ENCODE data around the gene CCDC87. TPM values are rescaled to one million over a fixed set of nuclear protein-coding genes. Genes with fewer than 3 reads are reported as not detected.
A peak's percentile ranks its signal among the peaks of the same experiment; 100 is the strongest.

CCDC87 gene
- total and polyA plus RNA-seq, 2 donors (not counting 3 experiments of a cell fraction or from before 2014, with no cell fraction given) = 0.06 to 0.22 TPM

GRCh38 chr11:66593650-66594049, 787 bp upstream of the CCDC87 start:
- DNase-seq (ENCODE audit: low read depth, low spot score) = no peak
- H3K4me3 ChIP-seq (replicated peaks in 1 of 3; ENCODE audit: insufficient read depth in 1 of 3, low read depth in 1 of 3, low read length in 3 of 3) = peak overlapping the region in 2 of 3 experiments; percentile 60 to 63
- H3K9me1 ChIP-seq (replicated peaks; ENCODE audit: control insufficient read depth, extremely low read depth, insufficient read depth, low read length) = no peaks in the 10 kb centered on the region
- intact Hi-C loops (cut with micrococcal nuclease) (loop anchor here (1.0 to 5.0 kb wide), 4 partner anchors 23 to 84 kb away; partner anchors contain the start of genes RBM14, RBM4 and RBM4B), dilution Hi-C loops (cut with MboI; ENCODE audit: extremely low pct_ligation_motif_present, low sequenced_read_pairs) (no loop called here)
- no peak for TF ChIP-seq CTCF (IDR thresholded peaks at IDR 0.05; ENCODE audit: extremely low read depth in 1 of 2, insufficient read depth in 1 of 2, low read depth in 1 of 2, low read length in 2 of 2)
- peaks cover 5% of the 10 kb centered on the region for H3K4me1 ChIP-seq (ENCODE audit: control insufficient read depth, extremely low read depth, insufficient read depth, low read length)
- H3K27ac ChIP-seq (ENCODE audit: insufficient read depth, low read depth, low read length) = no peak overlapping the region
- peak overlapping the region; percentile 65 for H3K4me2 ChIP-seq (ENCODE audit: insufficient read depth, low read length)
- no peak for FAIRE-seq
- peaks cover 0 to 2% of the 10 kb centered on the region in 2 experiments for H3K27me3 ChIP-seq (ENCODE audit: control insufficient read depth in 2 of 2, insufficient read depth in 2 of 2, low read length in 2 of 2)
- ChIA-PET CTCF (no interaction called here), POLR2A (interaction anchor here (0.6 kb wide), 1 partner anchor 127 kb away, joined by 4 read pairs; no protein-coding TSS in a partner anchor)
- H4K20me1 ChIP-seq (replicated peaks; ENCODE audit: control insufficient read depth, extremely low read depth, insufficient read depth, low read length) = no peaks in the 10 kb centered on the region
- H3K9me3 ChIP-seq (replicated peaks; ENCODE audit: control insufficient read depth, insufficient read depth, low read length) = no peaks in the 10 kb centered on the region
- H3K79me2 ChIP-seq (ENCODE audit: control insufficient read depth, insufficient read depth, low read length) = no peaks in the 10 kb centered on the region
- H3K9ac ChIP-seq (replicated peaks; ENCODE audit: extremely low read depth, insufficient read depth, low read length) = peak overlapping the region; percentile 59
- BruUV-seq (replicated peaks) = TSS peak; percentile 42
- no peaks in the 10 kb centered on the region for H3K36me3 ChIP-seq (ENCODE audit: control insufficient read depth in 2 of 2, extremely low read depth in 1 of 2, insufficient read depth in 2 of 2, low read length in 2 of 2)
- H2AFZ ChIP-seq (ENCODE audit: low read depth, low read length) = peak overlapping the region; percentile 83

- H3K4me3 ChIP-seq (replicated peaks in 1 of 3; ENCODE audit: insufficient read depth in 1 of 3, low read depth in 1 of 3, low read length in 3 of 3) = peak overlapping the region; percentile 22 to 63 (median 60)
- peak overlapping the region; percentile 59 for H3K9ac ChIP-seq (replicated peaks; ENCODE audit: extremely low read depth, insufficient read depth, low read length)
- H3K27ac ChIP-seq (ENCODE audit: insufficient read depth, low read depth, low read length) = no peak overlapping the region
- BruUV-seq (replicated peaks) = no TSS peak
- peak overlapping the region; percentile 65 for H3K4me2 ChIP-seq (ENCODE audit: insufficient read depth, low read length)
- dilution Hi-C loops (cut with MboI; ENCODE audit: extremely low pct_ligation_motif_present, low sequenced_read_pairs) (no loop called here), intact Hi-C loops (cut with micrococcal nuclease) (loop anchor here (1.0 to 5.0 kb wide), 4 partner anchors 23 to 84 kb away; partner anchors contain the start of genes RBM14, RBM4 and RBM4B)
- peak; percentile 38 for FAIRE-seq
- no peaks in the 10 kb centered on the region for H3K9me3 ChIP-seq (replicated peaks; ENCODE audit: control insufficient read depth, insufficient read depth, low read length)
- H4K20me1 ChIP-seq (replicated peaks; ENCODE audit: control insufficient read depth, extremely low read depth, insufficient read depth, low read length) = no peaks in the 10 kb centered on the region
- TF ChIP-seq CTCF (IDR thresholded peaks at IDR 0.05; ENCODE audit: extremely low read depth in 1 of 2, insufficient read depth in 1 of 2, low read depth in 1 of 2, low read length in 2 of 2) (no peak), POLR2AphosphoS5 (IDR thresholded peaks at IDR 0.05; ENCODE audit: insufficient read depth, low read depth, low read length) (no peak), GATA2 (IDR thresholded peaks at IDR 0.05; ENCODE audit: insufficient read depth, insufficient read length, low read depth, low read length) (no peak), MYC (IDR thresholded peaks at IDR 0.05; ENCODE audit: low read depth, low read length) (no peak), FOS (IDR thresholded peaks at IDR 0.05; ENCODE audit: borderline replicate concordance, insufficient read depth, low read length) (no peak), EZH2 (IDR thresholded peaks at IDR 0.05; ENCODE audit: borderline replicate concordance, low read depth, low read length, severe bottlenecking) (no peak), POLR2A (IDR thresholded peaks at IDR 0.05; ENCODE audit: low read depth, low read length) (no peak), JUN (IDR thresholded peaks at IDR 0.05; ENCODE audit: borderline replicate concordance, insufficient read depth, insufficient read length, low read depth) (no peak)
- TF ChIP-seq, protein P1, sequence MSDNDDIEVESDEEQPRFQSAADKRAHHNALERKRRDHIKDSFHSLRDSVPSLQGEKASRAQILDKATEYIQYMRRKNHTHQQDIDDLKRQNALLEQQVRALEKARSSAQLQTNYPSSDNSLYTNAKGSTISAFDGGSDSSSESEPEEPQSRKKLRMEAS (IDR thresholded peaks at IDR 0.05; ENCODE audit: insufficient read depth, insufficient read length) = no peak
- H3K4me1 ChIP-seq (ENCODE audit: control insufficient read depth, extremely low read depth, insufficient read depth, low read length) = peaks cover 5% of the 10 kb centered on the region
- no peaks in the 10 kb centered on the region for H3K36me3 ChIP-seq (ENCODE audit: control insufficient read depth in 2 of 2, extremely low read depth in 1 of 2, insufficient read depth in 2 of 2, low read length in 2 of 2)
- H3K79me2 ChIP-seq (ENCODE audit: control insufficient read depth, insufficient read depth, low read length) = no peaks in the 10 kb centered on the region
- DNase-seq (ENCODE audit: low read depth, low spot score) = no peak
- peak overlapping the region; percentile 83 for H2AFZ ChIP-seq (ENCODE audit: low read depth, low read length)
- POLR2A ChIA-PET = no interaction called here
- H3K27me3 ChIP-seq (ENCODE audit: control insufficient read depth in 2 of 2, insufficient read depth in 2 of 2, low read length in 2 of 2) = peaks cover 0 to 2% of the 10 kb centered on the region in 2 experiments
- CTCF ChIA-PET = interaction anchor here (1.0 to 1.3 kb wide), 9 partner anchors 12 to 85 kb away, joined by 3 to 10 read pairs (median 5); partner anchors contain the start of gene CTSF
- H3K9me1 ChIP-seq (replicated peaks; ENCODE audit: control insufficient read depth, extremely low read depth, insufficient read depth, low read length) = no peaks in the 10 kb centered on the region
Measured at GRCh38 chr11:66593303-66593635, 406 bp upstream of the CCDC87 start.
